NCI-H2171 treated with DMSO at 0.1 percent for 48 hours (cell line): Measurements from ENCODE around the gene FAM241B.

Source experiments
- DNase-seq: peaks from one replicate; lab custom pipeline; 2025; lab: John Stamatoyannopoulos, UW

Gene FAM241B

GRCh38 chr10:69629897-69630650 is at the start of gene FAM241B:
TSS of gene FAM241B (plus strand) at chr10:69630247. CDS start at chr10:69631744, 1,497 bp downstream.
- DNase-seq, result peak; percentile 53

DNA sequence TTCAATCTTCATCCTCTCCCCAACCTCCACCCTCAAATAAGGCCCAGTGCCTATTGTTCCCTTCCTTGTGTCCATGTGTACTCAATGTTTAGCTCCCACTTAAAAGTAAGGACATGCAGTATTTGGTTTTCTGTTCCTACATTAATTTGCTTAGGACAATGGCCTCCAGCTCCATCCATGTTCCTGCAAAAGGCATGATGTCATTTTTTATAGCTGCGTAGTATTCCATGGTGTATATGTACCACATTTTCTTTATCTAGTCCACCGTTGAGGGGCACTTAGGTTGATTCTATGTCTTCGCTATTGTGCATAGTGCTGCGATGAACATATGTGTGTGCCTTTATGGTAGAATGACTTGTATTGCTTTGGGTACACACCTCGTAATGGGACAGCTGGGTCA is 49.6 kb upstream of the FAM241B start:
- DNase-seq, result no peak

DNA sequence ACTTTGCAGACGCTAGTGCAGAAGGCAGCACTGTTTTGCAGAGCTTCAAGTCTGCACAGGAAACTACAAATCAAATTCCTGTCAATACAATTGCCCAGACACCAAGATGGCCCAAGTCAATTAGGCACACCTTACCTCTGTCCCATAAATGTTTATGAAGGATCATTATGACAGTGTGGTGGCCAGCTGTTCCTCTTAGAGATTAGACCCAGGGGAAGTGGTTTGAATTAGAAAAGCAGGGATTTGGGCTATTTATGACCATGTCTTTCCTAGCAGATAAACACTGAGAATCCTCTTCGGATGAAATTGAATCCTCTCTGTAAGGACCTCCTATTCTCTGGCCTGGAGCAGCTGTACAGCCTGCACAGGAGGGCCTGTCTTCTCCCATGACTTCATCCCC is 46.9 kb upstream of the FAM241B start:
- DNase-seq, result no peak

- no peak for DNase-seq
Measured at GRCh38 chr10:69584624-69585023, 45.4 kb upstream of the FAM241B start.

- DNase-seq, result no peak
Measured at GRCh38 chr10:69588358-69588757, 41.7 kb upstream of the FAM241B start.

GRCh38 chr10:69600761-69601330 is 29.2 kb upstream of the FAM241B start:
- DNase-seq, result no peak

- DNase-seq, result no peak
Measured at GRCh38 chr10:69609077-69609476, 21.0 kb upstream of the FAM241B start.

DNA sequence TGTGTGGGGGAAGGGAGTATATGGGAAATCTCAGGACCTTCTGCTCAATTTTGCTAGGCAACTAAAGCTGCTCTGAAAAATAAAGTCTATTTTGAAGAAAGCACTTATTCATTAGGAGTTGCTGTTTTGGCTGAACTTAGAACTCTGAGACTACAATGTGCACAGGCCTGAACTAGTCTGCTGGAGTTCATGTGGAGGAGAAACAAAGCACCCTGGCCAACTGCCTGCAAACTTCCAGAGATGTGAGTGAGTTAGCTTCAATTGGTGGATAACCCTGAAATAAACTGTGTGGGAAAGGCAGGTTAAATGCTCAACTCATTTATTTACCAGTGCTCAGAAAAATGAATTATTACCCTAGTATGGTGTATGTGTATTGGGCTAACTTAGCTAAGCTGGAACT is 17.3 kb upstream of the FAM241B start:
- DNase-seq, result no peak

DNA sequence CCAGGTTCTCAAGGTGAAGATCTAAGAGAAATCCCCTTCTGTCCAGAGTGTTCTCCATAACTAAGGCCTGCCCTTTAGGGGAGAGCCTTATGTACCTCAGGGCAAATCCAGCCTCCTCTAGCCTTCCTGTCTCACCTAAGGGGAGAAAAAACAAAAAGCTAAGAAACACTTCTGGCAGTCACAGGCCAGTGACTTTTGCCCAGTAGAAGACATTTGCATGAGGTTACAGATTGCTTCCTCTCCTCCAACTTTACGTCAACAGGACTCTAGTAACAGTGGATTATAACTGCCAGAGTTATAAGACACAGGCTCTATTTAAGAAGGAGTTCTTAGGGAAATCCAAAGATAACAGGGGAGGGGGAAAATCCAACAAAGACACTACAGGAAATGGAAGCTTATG is 15.9 kb upstream of the FAM241B start:
- no peak for DNase-seq

DNA sequence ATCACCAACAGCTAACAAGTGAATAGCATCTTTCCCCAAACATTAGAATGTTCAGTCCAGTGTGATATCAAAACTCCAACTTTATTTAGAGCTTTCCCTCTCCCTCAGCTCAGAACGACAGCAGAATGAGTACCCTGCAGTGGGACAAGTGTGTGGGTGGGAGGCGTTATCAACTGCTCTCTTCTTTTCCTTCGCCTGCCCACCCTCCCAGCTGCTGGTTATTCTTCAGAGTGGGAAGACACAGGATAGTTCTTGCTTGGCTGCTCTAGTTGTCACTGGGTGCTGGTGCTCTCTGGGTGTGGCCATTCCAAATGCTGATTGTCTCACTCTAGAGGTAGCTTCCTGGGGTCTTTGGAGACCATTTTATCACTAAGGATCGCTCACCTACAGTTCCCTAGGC is 13.7 kb upstream of the FAM241B start:
- DNase-seq, result no peak

DNA sequence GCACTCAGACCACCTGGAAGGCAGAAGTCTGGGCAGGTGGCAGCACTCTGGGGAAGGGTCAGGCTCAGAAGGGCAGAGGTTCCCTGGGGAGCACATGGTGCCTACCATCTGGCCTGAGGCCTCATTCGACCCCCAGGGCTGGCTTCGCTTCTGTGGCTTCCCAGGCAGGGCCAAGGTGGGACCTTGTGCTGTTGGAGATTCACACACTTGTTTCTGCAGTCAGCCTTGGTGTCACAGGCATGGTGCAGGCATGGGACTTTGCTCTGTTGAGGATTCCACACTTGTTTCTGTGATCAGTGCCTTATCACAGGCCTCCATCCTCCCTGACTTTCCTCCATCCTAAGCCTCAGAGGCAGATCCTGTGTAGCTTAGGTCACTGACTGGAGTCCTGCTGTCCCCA is 11.3 kb upstream of the FAM241B start:
- DNase-seq, result no peak

- DNase-seq, result no peak
Measured at GRCh38 chr10:69619626-69620025, 10.4 kb upstream of the FAM241B start.

- DNase-seq, result no peak
Measured at GRCh38 chr10:69620625-69621024, 9.4 kb upstream of the FAM241B start.

DNA sequence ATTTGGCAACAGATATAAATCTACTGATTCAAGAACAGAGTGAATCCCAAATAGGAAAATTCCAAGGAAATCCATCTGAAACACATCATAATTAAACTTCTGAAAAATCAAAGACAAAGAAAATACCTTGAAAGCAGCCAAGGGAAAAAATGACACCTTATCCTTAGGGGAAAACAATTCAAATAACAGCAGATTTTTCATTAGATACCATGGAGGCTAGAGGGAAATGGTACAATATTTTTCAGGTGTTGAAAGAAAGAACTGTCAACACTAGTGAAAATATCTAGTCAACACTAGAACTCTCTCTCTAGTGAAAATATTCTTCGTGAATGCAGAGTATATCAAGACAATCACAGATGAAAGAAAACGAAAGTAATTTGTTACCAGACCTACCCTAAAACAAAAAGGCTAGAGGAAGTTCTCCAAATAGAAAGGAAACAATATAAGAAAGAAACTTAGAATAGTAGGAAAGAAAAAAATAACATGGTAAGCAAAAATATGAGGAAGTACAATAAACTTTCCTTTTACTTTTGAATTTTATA is 5.7 kb upstream of the FAM241B start:
- no peak for DNase-seq

DNA sequence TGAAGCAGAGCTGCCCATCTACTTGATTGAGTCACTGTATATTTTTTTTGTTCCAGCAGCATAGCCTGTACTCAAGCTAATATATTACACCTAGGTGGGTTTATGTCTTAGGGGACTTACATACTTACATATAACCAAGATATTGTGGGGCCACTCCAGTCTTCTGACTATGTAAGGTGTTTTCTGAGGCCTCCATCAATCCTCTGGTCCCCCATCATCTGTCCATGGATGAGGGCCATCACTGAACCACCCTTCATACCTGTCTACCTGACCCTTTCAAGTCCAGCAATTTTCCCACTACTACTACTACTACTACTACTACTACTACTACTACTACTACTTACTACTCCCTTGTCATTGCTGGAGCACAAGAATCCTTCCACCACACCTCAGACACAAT is 3.2 kb upstream of the FAM241B start:
- no peak for DNase-seq

GRCh38 chr10:69628891-69629290 is 1.2 kb upstream of the FAM241B start:
- DNase-seq, result no peak

DNA sequence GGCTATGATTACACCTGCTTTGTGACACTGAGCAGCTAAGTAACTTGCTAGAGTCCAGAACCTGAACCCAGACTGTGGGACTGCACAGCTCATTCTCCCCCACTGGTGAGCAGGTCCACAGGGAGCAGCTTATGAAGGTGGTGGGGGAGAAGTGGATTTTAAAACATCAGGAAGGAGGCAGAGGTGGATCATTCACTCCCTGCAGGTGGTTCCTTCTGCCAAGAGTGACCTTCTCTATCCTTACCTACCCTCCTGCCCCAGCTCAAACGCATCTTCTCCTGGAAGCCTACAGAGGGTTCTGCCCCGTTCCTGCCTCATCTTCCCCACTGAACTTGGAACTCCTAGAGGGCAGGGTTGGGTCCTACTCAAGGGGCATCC is 539 bp upstream of the FAM241B start:
- no peak for DNase-seq

GRCh38 chr10:69630651-69631400 is 779 bp downstream of the FAM241B start:
- DNase-seq, result no peak

DNA sequence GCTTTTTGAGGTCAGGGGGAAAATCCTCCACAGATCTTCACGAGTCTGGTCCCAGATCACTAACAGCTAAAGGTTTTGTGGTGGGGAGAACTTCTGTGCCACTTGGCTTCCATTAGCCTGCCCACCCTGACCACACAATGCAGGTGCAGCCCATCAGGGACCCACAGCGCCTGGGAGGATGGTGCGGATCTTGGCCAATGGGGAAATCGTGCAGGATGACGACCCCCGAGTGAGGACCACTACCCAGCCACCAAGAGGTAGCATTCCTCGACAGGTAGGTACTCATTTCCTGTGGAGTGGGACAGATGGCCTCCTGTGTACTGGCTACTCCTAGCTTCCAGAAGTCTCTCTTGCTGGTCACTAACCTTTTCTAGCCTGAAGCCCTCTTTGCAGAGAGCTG is 1.5 kb downstream of the FAM241B start:
- no peak for DNase-seq

DNA sequence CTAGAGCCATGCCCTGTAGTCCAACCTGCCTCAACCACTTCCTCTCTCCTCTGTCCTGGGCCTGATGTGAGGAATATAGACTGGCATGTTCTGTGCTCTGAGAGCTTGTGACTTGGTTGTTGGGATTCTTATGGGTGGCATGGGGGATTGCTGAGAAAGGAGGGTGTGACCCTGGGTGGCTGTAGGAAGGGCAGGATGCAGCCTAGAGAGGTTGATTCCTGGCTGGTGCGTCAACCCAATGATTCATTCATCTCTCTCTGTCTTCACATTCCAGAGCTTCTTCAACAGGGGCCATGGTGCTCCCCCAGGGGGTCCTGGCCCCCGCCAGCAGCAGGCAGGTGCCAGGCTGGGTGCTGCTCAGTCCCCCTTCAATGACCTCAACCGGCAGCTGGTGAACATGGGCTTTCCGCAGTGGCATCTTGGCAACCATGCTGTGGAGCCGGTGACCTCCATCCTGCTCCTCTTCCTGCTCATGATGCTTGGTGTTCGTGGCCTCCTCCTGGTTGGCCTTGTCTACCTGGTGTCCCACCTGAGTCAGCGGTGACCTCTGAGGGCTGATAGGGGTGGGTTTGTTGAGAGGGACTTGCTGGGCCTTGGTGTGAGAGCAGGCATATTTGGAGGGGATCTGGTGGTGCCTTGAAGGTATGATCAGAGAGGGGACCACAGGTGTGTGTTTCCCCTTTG is 2.6 kb downstream of the FAM241B start:
- DNase-seq, result no peak

GRCh38 chr10:69633673-69634635 is 3.9 kb downstream of the FAM241B start:
- DNase-seq, result no peak
